Measurements from ENCODE around the gene NDOR1. TPM values are rescaled to one million over a fixed set of nuclear protein-coding genes. Genes with fewer than 3 reads are reported as not detected.

NDOR1 gene
- total RNA-seq, 4 donors from 2014 or later, result 5.6 to 6.6 (median 6.1) TPM

DNA sequence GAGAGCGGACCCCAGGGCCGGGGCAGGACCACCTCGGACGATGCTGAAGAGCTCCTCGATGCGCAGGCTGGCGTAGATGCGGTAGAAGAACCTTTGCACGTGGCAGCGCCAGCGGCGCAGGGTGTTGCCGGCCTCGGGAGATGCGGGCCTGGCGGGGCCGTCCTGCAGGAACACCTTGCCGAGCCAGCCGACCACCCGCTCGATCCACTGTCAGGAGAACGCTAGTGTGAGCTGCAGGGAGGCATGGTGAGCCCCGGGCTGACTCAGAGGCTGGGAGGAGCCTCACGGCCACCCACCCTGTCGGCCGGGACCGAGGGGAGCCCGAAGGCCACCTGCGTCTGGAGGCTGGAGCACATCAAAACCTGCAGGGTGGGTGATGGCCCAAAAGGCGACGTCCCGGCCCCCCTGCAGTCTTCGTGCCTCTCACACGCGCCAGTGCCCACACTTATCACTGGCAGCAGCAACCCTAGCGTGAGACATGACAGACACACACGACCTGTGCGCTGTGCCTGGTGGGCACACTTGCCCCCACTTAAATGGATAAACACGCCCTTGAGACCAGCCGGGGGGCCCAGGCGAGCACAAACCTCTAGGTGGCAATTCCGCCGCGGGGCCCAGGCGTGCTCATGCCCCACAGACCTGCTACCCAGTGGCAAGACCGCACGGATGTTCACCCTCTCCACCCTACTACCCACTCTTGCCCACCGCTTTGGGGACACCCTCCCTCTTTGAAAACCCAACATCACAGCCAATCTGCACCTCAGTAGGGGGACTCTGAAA lies 20.4 kb upstream of the NDOR1 start:
- TF ChIP-seq, protein P1, sequence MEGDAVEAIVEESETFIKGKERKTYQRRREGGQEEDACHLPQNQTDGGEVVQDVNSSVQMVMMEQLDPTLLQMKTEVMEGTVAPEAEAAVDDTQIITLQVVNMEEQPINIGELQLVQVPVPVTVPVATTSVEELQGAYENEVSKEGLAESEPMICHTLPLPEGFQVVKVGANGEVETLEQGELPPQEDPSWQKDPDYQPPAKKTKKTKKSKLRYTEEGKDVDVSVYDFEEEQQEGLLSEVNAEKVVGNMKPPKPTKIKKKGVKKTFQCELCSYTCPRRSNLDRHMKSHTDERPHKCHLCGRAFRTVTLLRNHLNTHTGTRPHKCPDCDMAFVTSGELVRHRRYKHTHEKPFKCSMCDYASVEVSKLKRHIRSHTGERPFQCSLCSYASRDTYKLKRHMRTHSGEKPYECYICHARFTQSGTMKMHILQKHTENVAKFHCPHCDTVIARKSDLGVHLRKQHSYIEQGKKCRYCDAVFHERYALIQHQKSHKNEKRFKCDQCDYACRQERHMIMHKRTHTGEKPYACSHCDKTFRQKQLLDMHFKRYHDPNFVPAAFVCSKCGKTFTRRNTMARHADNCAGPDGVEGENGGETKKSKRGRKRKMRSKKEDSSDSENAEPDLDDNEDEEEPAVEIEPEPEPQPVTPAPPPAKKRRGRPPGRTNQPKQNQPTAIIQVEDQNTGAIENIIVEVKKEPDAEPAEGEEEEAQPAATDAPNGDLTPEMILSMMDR (IDR thresholded peaks at IDR 0.05), result no peak
- DNase-seq (ENCODE audit: low spot score) (no peak), ATAC-seq (ENCODE audit: low FRiP score) (no peak)

DNA sequence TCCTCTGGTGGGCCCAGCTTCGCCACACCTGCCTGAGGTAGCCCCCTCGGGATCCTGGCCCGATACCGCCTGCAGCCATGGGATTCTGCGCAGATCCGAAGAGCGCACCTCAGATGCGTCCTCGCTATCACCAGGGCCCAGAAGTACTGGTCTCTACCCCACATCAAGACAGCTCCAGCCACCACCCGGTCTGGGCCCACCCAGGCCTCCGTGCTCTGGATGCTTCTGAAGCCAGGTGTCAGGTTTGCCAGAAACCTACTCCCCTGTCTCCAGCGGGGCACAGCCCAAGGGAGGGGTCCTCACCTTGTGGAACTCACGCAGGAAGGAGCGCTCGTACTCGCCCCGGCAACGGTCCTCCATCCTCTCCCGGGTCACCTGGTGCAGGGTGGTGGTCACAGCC lies 19.6 kb upstream of the NDOR1 start:
- ATAC-seq (ENCODE audit: low FRiP score), result no peak
- TF ChIP-seq, protein P1 (IDR thresholded peaks at IDR 0.05), result no peak

DNA sequence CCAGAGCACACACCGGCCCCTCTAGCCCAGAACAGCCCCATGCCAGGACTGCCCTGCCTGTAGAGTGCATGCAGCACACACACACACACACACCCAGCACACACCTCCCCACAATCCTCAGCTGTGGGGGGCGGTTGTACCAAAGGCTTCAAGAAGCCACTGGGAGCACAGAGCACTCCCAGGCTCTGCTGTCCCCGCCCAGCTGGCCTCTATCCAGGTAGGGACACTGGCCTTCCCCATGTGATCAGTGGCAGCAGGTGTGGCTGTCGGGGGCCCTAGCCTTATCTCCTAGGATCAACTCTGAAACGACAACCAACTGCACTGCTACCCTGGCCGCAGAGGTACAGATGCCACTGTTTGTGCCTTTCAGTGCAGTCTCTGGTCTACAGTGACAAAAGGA lies 19.1 kb upstream of the NDOR1 start:
- no peak for ATAC-seq (ENCODE audit: low FRiP score)
- TF ChIP-seq, protein P1 (IDR thresholded peaks at IDR 0.05), result no peak
- DNase-seq (ENCODE audit: low spot score), result no peak

More for the DNA sequence above, 19.6 kb upstream of the NDOR1 start:
- DNase-seq (ENCODE audit: low spot score), result no peak

DNA sequence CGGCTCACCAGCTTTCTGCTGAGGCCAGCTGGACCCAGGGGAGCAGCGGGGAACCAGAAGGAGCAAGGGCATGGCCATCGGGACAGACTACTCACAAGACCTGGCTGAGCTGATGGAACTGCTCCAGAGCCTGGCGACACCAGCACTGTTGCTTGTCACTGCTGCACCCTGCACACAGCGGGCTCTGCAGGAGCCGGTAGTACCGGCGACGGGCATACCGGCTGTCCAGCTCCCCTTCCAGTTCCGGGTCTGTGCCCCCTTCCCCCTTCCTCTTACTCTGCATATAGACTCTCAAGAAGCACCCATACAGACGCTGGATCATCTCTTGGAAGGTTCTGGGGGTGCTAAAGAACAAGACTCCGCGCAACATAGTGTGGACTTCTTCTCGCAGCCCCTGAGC lies 18.1 kb upstream of the NDOR1 start:
- TF ChIP-seq, protein P1 (IDR thresholded peaks at IDR 0.05), result no peak
- DNase-seq (ENCODE audit: low spot score) (no peak), ATAC-seq (ENCODE audit: low FRiP score) (no peak)

GRCh38 chr9:137188086-137188489 lies 17.4 kb upstream of the NDOR1 start:
- no peak for DNase-seq (ENCODE audit: low spot score)
- ATAC-seq (ENCODE audit: low FRiP score), result peak; percentile 2
- TF ChIP-seq, protein P1 (IDR thresholded peaks at IDR 0.05), result no peak

- DNase-seq (ENCODE audit: low spot score), result peak; percentile 81
- TF ChIP-seq, protein P1 (IDR thresholded peaks at IDR 0.05), result no peak
- peak; percentile 93 for ATAC-seq (ENCODE audit: low FRiP score)
These were observed 16.8 kb upstream of the NDOR1 start, which contains the start of the genes ANAPC2 and SSNA1 for GRCh38 chr9:137188490-137189296. TSS of gene ANAPC2 (minus strand) at chr9:137188560. CDS start at chr9:137188532, 28 bp downstream. TSS of gene SSNA1 (plus strand) at chr9:137188676. CDS start at chr9:137188727, 51 bp downstream.
